Measurements from ENCODE around the gene RANBP1.

DNA sequence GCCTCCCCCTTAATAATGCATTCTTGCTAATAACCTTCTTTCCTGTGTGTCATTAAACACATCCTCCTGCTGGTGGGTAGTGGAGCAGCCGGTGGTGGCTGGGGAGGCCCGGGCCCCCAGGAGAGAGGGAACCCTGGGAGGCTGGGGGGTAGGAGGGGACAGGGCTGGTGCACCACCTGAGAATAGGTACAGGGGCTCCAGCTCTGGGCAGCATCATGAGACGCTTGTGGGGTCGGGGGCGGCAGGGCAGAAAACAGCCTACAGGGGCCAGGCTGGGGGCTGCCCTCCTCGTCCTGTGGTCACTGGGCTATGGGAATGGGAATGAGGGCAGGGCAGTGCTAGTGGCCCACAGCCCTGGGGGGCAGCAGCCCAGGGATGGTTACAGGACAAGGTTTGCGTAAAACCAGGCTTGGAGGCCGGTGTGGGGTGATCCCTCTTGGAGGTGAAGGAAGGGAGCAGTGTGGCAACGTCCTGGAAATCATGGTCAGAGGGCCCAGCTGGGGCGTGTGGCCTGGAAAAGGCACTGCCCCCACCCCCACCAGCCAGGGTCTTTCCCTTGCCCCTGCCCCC lies 53.4 kb downstream of the RANBP1 start:
- TF ChIP-seq HNRNPUL1 (IDR thresholded peaks at IDR 0.05; ENCODE audit: low read length): no peak
- no peak for TF ChIP-seq TAF1 (IDR thresholded peaks at IDR 0.05; ENCODE audit: control insufficient read depth, extremely low read depth, insufficient read depth, low read length, severe bottlenecking)
- no peak for TF ChIP-seq MXI1 (IDR thresholded peaks at IDR 0.05; ENCODE audit: low read depth, low read length)
- TF ChIP-seq, protein P1, sequence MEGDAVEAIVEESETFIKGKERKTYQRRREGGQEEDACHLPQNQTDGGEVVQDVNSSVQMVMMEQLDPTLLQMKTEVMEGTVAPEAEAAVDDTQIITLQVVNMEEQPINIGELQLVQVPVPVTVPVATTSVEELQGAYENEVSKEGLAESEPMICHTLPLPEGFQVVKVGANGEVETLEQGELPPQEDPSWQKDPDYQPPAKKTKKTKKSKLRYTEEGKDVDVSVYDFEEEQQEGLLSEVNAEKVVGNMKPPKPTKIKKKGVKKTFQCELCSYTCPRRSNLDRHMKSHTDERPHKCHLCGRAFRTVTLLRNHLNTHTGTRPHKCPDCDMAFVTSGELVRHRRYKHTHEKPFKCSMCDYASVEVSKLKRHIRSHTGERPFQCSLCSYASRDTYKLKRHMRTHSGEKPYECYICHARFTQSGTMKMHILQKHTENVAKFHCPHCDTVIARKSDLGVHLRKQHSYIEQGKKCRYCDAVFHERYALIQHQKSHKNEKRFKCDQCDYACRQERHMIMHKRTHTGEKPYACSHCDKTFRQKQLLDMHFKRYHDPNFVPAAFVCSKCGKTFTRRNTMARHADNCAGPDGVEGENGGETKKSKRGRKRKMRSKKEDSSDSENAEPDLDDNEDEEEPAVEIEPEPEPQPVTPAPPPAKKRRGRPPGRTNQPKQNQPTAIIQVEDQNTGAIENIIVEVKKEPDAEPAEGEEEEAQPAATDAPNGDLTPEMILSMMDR (IDR thresholded peaks at IDR 0.05 in 2 of 3, conservative IDR thresholded peaks at IDR 0.05 in 1 of 3; ENCODE audit: insufficient read depth in 2 of 3, low read depth in 1 of 3, low read length in 3 of 3): no peak
- no peak for TF ChIP-seq CBFA2T3 (IDR thresholded peaks at IDR 0.05)
- no peak for TF ChIP-seq EZH2 (IDR thresholded peaks at IDR 0.05; ENCODE audit: borderline replicate concordance, low read depth, low read length)
- TF ChIP-seq ZBED1 (IDR thresholded peaks at IDR 0.05): no peak
- no peak for TF ChIP-seq PHB (CRISPR knock-in tag; IDR thresholded peaks at IDR 0.05)
- no peak for TF ChIP-seq BRF1 (IDR thresholded peaks at IDR 0.05; ENCODE audit: borderline replicate concordance, extremely low read depth, insufficient read length)
- TF ChIP-seq, protein P2, sequence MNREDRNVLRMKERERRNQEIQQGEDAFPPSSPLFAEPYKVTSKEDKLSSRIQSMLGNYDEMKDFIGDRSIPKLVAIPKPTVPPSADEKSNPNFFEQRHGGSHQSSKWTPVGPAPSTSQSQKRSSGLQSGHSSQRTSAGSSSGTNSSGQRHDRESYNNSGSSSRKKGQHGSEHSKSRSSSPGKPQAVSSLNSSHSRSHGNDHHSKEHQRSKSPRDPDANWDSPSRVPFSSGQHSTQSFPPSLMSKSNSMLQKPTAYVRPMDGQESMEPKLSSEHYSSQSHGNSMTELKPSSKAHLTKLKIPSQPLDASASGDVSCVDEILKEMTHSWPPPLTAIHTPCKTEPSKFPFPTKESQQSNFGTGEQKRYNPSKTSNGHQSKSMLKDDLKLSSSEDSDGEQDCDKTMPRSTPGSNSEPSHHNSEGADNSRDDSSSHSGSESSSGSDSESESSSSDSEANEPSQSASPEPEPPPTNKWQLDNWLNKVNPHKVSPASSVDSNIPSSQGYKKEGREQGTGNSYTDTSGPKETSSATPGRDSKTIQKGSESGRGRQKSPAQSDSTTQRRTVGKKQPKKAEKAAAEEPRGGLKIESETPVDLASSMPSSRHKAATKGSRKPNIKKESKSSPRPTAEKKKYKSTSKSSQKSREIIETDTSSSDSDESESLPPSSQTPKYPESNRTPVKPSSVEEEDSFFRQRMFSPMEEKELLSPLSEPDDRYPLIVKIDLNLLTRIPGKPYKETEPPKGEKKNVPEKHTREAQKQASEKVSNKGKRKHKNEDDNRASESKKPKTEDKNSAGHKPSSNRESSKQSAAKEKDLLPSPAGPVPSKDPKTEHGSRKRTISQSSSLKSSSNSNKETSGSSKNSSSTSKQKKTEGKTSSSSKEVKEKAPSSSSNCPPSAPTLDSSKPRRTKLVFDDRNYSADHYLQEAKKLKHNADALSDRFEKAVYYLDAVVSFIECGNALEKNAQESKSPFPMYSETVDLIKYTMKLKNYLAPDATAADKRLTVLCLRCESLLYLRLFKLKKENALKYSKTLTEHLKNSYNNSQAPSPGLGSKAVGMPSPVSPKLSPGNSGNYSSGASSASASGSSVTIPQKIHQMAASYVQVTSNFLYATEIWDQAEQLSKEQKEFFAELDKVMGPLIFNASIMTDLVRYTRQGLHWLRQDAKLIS (CRISPR knock-in tag; IDR thresholded peaks at IDR 0.05): no peak

Data from K562 (cell line).